IMR-90 (cell line): ENCODE measurements around the gene AP3S1. TPM values are rescaled to one million over a fixed set of nuclear protein-coding genes. Genes with fewer than 3 reads are reported as not detected.
"Not testable (repeated sequence)": the region's sequence is repeated elsewhere in the genome, so short reads cannot be mapped to it uniquely, and the experiment has no call there.

ENCODE experiments used
- ATAC-seq: fragments of 200-7000 bp; cut with Tn5 transposase; 2 replicates; pipeline ENCODE4 v1.9.1; 2020; ENCODE audit warnings: low read depth, mild to moderate bottlenecking, moderate library complexity
- BruUV-seq: library from RNA; stranded (reverse); fragments of 400-500 nt; replicated peaks from 2 replicates; lab custom pipeline; 2021; lab: Mats Ljungman, UMichigan
- CTCF ChIA-PET: fragments of 300-600 bp; formaldehyde crosslinking; extraction: SDS; loops from one replicate; lab custom pipeline; 2021; ENCODE audit warnings: antibody characterized with exemption; lab: Yijun Ruan, JAX
- POLR2A ChIA-PET: fragments of 300-600 bp; sonication (Branson Sonifier 250); formaldehyde crosslinking; loops from one replicate; lab custom pipeline; 2022; ENCODE audit warnings: antibody characterized with exemption; ENCODE audit not compliant: unreplicated experiment; lab: Charles Lee
- DNase-seq: peaks from one replicate; pipeline ENCODE4 v3.0.0; 2013
- H2AFZ ChIP-seq: replicated peaks from 2 replicates; pipeline ENCODE3; 2013; ENCODE audit warnings: low read length, mild to moderate bottlenecking; ENCODE audit not compliant: poor library complexity
- H2AK5ac ChIP-seq: 2 replicates; pipeline ENCODE4 v1.6.1; 2013; ENCODE audit warnings: low read depth, low read length, inconsistent platforms
- H2AK9ac ChIP-seq: replicated peaks from 2 replicates; pipeline ENCODE3; 2013; ENCODE audit warnings: mild to moderate bottlenecking, low read depth, low read length, moderate library complexity; ENCODE audit not compliant: poor library complexity
- H2BK120ac ChIP-seq: 2 replicates; pipeline ENCODE4 v1.6.1; 2013; ENCODE audit warnings: low read depth, low read length, inconsistent platforms
- H2BK15ac ChIP-seq: 3 replicates; pipeline ENCODE4 v1.6.1; 2013; ENCODE audit warnings: low read depth, low read length, inconsistent platforms
- H2BK20ac ChIP-seq: 2 replicates; pipeline ENCODE4 v1.6.1; 2013; ENCODE audit warnings: low read depth, mild to moderate bottlenecking, inconsistent platforms, low read length, moderate library complexity
- H2BK5ac ChIP-seq: 2 replicates; pipeline ENCODE4 v1.6.1; 2013; ENCODE audit warnings: mild to moderate bottlenecking, low read depth, low read length, inconsistent platforms; ENCODE audit not compliant: poor library complexity, severe bottlenecking
- H3K14ac ChIP-seq: replicated peaks from 2 replicates; pipeline ENCODE4 v1.6.1; 2013; ENCODE audit warnings: low read depth, low read length, inconsistent platforms
- H3K18ac ChIP-seq: 2 replicates; pipeline ENCODE4 v1.6.1; 2013; ENCODE audit warnings: low read depth, low read length, control low read depth
- H3K23ac ChIP-seq: 2 replicates; pipeline ENCODE4 v1.6.1; 2013; ENCODE audit warnings: low read depth, low read length, inconsistent platforms
- H3K27ac ChIP-seq: 2 replicates; pipeline ENCODE4 v1.5.1; 2013; ENCODE audit warnings: mild to moderate bottlenecking, control low read depth, low read length; ENCODE audit not compliant: insufficient read depth
- H3K27me3 ChIP-seq: 2 replicates; pipeline ENCODE4 v1.6.1; 2013; ENCODE audit warnings: low read length; ENCODE audit not compliant: control insufficient read depth, insufficient read depth
- H3K36me3 ChIP-seq: 2 replicates; pipeline ENCODE4 v1.6.1; 2013; ENCODE audit warnings: low read length, mixed read lengths; ENCODE audit not compliant: control insufficient read depth, insufficient read depth
- H3K4ac ChIP-seq: 2 replicates; pipeline ENCODE4 v1.6.1; 2013; ENCODE audit warnings: low read depth, low read length, inconsistent platforms
- H3K4me1 ChIP-seq: 2 replicates; pipeline ENCODE4 v1.6.1; 2013; ENCODE audit warnings: low read length, mixed read lengths; ENCODE audit not compliant: control insufficient read depth, insufficient read depth
- H3K4me2 ChIP-seq: 2 replicates; pipeline ENCODE4 v1.6.1; 2013; ENCODE audit warnings: low read depth, mild to moderate bottlenecking, control low read depth, low read length, moderate library complexity
- H3K4me3 ChIP-seq: 2 replicates; pipeline ENCODE4 v1.5.1; 2013; ENCODE audit warnings: low read depth, mild to moderate bottlenecking, control low read depth, low read length, moderate library complexity; ENCODE audit not compliant: insufficient read depth
- H3K56ac ChIP-seq: 2 replicates; pipeline ENCODE4 v1.6.1; 2013; ENCODE audit warnings: low read length, inconsistent platforms; ENCODE audit not compliant: insufficient read depth; ENCODE audit errors: extremely low read depth
- H3K79me1 ChIP-seq, 2 experiments: 2 replicates each; pipeline ENCODE4 v1.6.1; 2013; ENCODE audit warnings: low read length in 2 of 2, inconsistent platforms in 1 of 2, low read depth in 1 of 2
- H3K9ac ChIP-seq: 2 replicates; pipeline ENCODE4 v1.6.1; 2013; ENCODE audit warnings: low read depth, low read length, control low read depth
- H3K9me1 ChIP-seq: 2 replicates; pipeline ENCODE4 v1.6.1; 2013; ENCODE audit warnings: low read length, inconsistent platforms; ENCODE audit not compliant: insufficient read depth
- H3K9me3 ChIP-seq: 2 replicates; pipeline ENCODE4 v1.6.1; 2013; ENCODE audit warnings: low read length; ENCODE audit not compliant: control insufficient read depth, insufficient read depth
- H4K20me1 ChIP-seq: 2 replicates; pipeline ENCODE4 v1.6.1; 2013; ENCODE audit warnings: low read length, inconsistent platforms; ENCODE audit not compliant: insufficient read depth
- H4K5ac ChIP-seq: 2 replicates; pipeline ENCODE4 v1.6.1; 2013; ENCODE audit warnings: mild to moderate bottlenecking, low read depth, low read length, control low read depth
- H4K8ac ChIP-seq, 2 experiments: 2 replicates each; pipeline ENCODE4 v1.6.1; 2013; ENCODE audit warnings: low read depth in 2 of 2, low read length in 2 of 2, control low read depth in 1 of 2, inconsistent platforms in 1 of 2
- H4K91ac ChIP-seq: 2 replicates; pipeline ENCODE4 v1.6.1; 2013; ENCODE audit warnings: low read depth, low read length, inconsistent platforms; ENCODE audit not compliant: insufficient read depth
- WGBS, 2 experiments: methylation state at CpG; one replicate each; pipeline versions ENCODE4 v1.1.5 to v1.1.7; 2013; ENCODE audit warnings: missing lambda C conversion rate in 2 of 2; ENCODE audit not compliant: insufficient read length in 1 of 2; ENCODE audit errors: extremely low coverage in 2 of 2; 5-methylcytosine and 5-hydroxymethylcytosine counted together
- dilution Hi-C: fragments of 300-500 bp; cut with HindIII; formaldehyde crosslinking; loops from one replicate; pipeline ENCODE4 v1.14.3; 2018; ENCODE audit warnings: low sequenced_read_pairs; ENCODE audit not compliant: unreplicated experiment
- in situ Hi-C: fragments of 300-500 bp; cut with MboI; formaldehyde crosslinking; loops from 3 replicates; pipeline ENCODE4 v1.14.3; 2019; ENCODE audit warnings: low sequenced_read_pairs, inconsistent platforms, mixed read lengths
- intact Hi-C: fragments of 100-400 bp; cut with micrococcal nuclease; formaldehyde crosslinking; loops from 2 replicates; pipeline ENCODE4 v1.10.0; 2022
- polyA plus RNA-seq, 3 experiments: library from polyadenylated mRNA; depleted of rRNA; stranded (reverse); fragments of >200 nt; gene quantifications; 2 replicates each; pipeline ENCODE4 v1.2.3, GENCODE V29; 2012; ENCODE audit warnings: low replicate concordance in 1 of 3
- total RNA-seq: library from RNA; depleted of rRNA; stranded (reverse); fragments of >200 nt; gene quantifications from 2 replicates; pipeline ENCODE4 v1.2.3, GENCODE V29; 2012

Gene AP3S1
- total and polyA plus RNA-seq, 2 of the 4 experiments (the other 2 are of a cell fraction), result 21.9 to 73.1 TPM

- ATAC-seq, dilution Hi-C loops, H3K4me2 ChIP-seq, H4K8ac ChIP-seq, in situ Hi-C loops, H3K9ac ChIP-seq, H3K36me3 ChIP-seq, H3K18ac ChIP-seq, H4K91ac ChIP-seq, POLR2A ChIA-PET, H4K5ac ChIP-seq, H3K4me3 ChIP-seq, H3K27ac ChIP-seq, H2AK9ac ChIP-seq, H2AK5ac ChIP-seq, H2BK5ac ChIP-seq, BruUV-seq, H2AFZ ChIP-seq, H3K56ac ChIP-seq, H3K9me1 ChIP-seq, CTCF ChIA-PET, H3K14ac ChIP-seq, H2BK20ac ChIP-seq, H4K20me1 ChIP-seq, intact Hi-C loops, H2BK120ac ChIP-seq, H3K4ac ChIP-seq, H3K9me3 ChIP-seq, H3K23ac ChIP-seq, H3K4me1 ChIP-seq, H2BK15ac ChIP-seq, DNase-seq, H3K27me3 ChIP-seq: not testable (repeated sequence)
- H3K79me1 ChIP-seq, result peaks cover 6 to 15% of the 10 kb centered on the region in 2 experiments
- WGBS, 2 experiments, result 80% methylated on average over 1 of the region's 8 CpGs; no CpG with 5 or more reads in 1 of the 2 experiments
These were observed 40.7 kb downstream of the AP3S1 start for GRCh38 chr5:115882434-115882833.
